ENCODE measurements around the gene THRB. TPM values are rescaled to one million over a fixed set of nuclear protein-coding genes. Genes with fewer than 3 reads are reported as not detected.
"Not testable (repeated sequence)": the region's sequence is repeated elsewhere in the genome, so short reads cannot be mapped to it uniquely, and the experiment has no call there.

Gene THRB
- total RNA-seq, 2 donors from 2014 or later: 1.2 TPM; not detected in 1

DNA sequence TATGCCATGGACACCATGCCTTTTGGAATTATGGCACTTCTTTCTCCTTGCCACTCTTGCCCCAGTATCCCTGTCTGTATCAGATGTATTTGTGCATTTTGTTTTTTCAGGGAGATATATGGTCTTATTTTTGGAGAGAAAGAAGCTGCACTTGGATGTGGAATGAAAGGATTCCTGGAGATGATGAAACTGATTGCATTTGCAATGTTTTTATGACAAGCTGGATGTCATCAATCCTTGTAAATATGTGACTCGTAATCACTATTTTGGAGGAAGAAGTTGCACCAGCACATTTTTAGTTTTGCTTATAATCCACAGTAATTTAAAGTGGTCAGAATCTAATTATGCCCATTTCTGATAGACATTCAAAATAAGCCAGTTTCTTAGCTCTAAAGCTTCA lies 384.6 kb downstream of the THRB start:
- H3K9me3 ChIP-seq (ENCODE audit: control insufficient read depth, low read length, poor library complexity, severe bottlenecking): no peaks in the 10 kb centered on the region
- Mint-ChIP-seq H3K4me3 (no peak overlapping the region), H3K36me3 (ENCODE audit: low read depth) (peaks cover 3% of the 10 kb centered on the region), H3K4me1 (no peaks in the 10 kb centered on the region), H3K27me3 (peaks cover 6% of the 10 kb centered on the region), H3K27ac (no peak overlapping the region)
- ATAC-seq: no peak
- no peak for DNase-seq

DNA sequence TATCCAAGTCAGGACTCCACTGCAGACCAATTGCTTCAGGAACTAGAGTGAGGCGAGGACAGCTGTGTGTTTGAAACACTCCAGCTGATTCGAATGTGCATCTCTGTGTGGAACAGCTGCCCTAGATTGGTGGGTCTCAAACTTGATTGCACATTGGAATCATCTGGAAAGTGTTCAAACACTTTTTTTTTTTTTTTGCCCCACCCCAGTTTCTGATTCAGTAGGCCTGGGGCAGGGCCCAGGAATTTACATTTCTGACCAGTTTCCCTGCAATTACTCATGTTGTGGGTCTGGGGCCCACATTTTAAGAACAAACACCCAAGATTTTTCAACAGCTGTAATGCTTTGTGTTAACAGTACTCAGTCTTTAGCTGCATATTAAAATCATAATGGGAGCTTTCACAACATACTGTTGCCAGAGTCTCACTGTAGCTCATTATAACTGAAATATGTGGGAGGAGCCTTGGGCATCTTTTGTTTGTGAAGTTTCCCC lies 392.9 kb downstream of the THRB start:
- DNase-seq (no peak), ATAC-seq (no peak)
- Mint-ChIP-seq H3K4me1 (no peaks in the 10 kb centered on the region), H3K36me3 (ENCODE audit: low read depth) (no peaks in the 10 kb centered on the region), H3K27me3 (no peaks in the 10 kb centered on the region), H3K4me3 (no peak overlapping the region), H3K27ac (no peak overlapping the region)
- H3K9me3 ChIP-seq (ENCODE audit: control insufficient read depth, low read length, poor library complexity, severe bottlenecking): no peaks in the 10 kb centered on the region

DNA sequence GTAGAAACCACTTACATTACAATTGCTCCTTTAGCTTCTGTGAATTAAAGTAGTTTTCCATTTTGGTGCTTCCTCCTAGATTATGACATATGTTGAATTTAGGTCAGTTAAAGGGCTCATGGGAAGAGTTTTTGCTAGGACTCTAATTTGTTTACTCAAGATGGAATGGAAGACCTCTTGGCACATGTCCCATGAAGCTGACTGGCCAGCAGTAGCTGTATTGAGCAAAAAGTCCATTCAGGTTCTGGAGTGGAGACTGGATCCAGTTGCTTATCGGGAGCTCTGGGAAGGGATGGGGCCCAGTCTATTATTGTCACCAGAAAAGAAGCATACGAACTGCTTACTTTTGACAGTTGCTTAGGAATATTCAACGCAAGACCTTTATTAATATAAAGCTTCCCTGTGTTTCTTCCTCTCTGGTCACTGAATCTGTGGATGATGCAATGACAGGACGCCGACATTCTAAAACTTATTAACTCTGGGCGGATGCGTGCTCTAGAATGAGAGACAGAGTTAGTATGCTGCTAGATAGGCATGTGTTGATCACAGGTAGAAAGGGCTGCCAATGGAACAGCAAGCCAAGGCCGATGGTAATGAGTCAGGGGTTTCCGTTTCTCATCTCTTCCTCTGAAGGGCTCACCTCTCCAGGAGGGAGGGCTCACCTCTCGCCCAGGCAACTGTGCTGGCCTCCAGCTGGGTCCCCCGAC lies 393.8 kb downstream of the THRB start:
- peaks cover 2% of the 10 kb centered on the region for H3K36me3 Mint-ChIP-seq (ENCODE audit: low read depth)
- H3K27me3 Mint-ChIP-seq: no peaks in the 10 kb centered on the region
- no peaks in the 10 kb centered on the region for H3K9me3 ChIP-seq (ENCODE audit: control insufficient read depth, low read length, poor library complexity, severe bottlenecking)
- no peaks in the 10 kb centered on the region for H3K4me1 Mint-ChIP-seq
- H3K4me3 Mint-ChIP-seq: no peak overlapping the region
- no peak for DNase-seq
- ATAC-seq: no peak
- H3K27ac Mint-ChIP-seq: no peak overlapping the region

DNA sequence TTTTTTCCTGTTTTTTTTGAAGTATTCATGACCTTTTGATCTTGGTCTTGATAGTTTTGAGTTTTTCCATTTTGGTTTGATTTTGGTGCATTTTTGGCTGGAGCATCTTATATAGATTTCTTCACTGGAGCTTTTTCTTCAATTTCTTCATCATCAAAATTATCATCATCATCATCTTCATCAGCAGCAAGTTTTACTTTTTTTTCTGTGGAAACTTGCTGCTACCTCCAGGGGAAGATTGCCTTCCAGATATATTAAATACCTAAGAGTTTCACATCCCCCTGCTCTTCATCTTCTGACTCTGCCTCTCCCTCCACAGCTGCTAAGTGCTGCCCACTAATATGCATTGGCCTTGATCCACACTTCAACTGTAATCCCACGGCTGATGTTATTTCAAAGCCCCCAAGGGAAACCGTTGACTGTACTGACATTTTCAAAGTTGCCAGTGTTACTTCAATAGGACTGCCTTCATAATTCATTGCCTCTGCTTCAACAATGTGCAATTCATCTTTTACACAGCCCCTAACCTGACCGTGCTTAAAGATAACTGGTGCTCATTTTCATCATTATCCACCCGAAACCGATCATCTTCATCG lies 397.9 kb downstream of the THRB start:
- Mint-ChIP-seq H3K4me3 (no peak overlapping the region), H3K36me3 (ENCODE audit: low read depth) (peaks cover 2% of the 10 kb centered on the region), H3K27me3 (no peaks in the 10 kb centered on the region), H3K4me1 (no peaks in the 10 kb centered on the region), H3K27ac (no peak overlapping the region)
- ATAC-seq (no peak), DNase-seq (no peak)
- H3K9me3 ChIP-seq (ENCODE audit: control insufficient read depth, low read length, poor library complexity, severe bottlenecking): no peaks in the 10 kb centered on the region

DNA sequence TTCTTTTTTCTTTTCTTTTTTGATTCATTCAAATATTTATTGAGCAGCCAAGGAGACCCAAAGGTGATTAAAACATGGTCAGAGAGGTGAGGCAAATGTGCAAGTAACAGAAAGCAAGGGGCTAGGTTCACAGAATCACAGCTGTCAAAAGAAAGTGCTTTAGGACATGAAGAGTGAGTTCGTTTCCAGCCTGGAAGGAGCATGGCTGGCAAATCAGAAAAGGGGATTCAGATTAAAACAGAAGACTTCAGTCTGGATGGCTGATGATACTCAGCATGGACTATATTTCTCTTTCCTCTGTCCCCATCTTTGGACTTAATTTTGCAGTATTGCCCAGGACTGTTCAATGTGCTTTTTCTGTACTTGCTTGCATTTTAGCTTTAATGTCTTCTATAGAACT lies 398.4 kb downstream of the THRB start:
- H3K36me3 Mint-ChIP-seq (ENCODE audit: low read depth): peaks cover 2% of the 10 kb centered on the region
- no peak overlapping the region for H3K4me3 Mint-ChIP-seq
- no peaks in the 10 kb centered on the region for H3K9me3 ChIP-seq (ENCODE audit: control insufficient read depth, low read length, poor library complexity, severe bottlenecking)
- DNase-seq (no peak), ATAC-seq (no peak)
- H3K27ac Mint-ChIP-seq: no peak overlapping the region
- H3K4me1 Mint-ChIP-seq: no peaks in the 10 kb centered on the region
- no peaks in the 10 kb centered on the region for H3K27me3 Mint-ChIP-seq

DNA sequence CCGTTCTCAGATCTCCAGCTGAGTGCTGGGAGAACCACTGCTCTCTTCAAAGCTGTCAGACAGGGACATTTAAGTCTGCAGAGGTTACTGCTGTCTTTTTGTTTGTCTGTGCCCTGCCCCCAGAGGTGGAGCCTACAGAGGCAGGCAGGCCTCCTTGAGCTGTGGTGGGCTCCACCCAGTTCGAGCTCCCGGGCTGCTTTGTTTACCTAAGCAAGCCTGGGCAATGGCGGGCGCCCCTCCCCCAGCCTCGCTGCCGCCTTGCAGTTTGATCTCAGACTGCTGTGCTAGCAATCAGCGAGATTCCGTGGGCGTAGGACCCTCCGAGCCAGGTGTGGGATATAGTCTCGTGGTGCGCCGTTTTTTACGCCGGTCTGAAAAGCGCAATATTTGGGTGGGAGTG lies 399.8 kb downstream of the THRB start:
- not testable (repeated sequence) for ATAC-seq; DNase-seq; H3K9me3 ChIP-seq (ENCODE audit: control insufficient read depth, low read length, poor library complexity, severe bottlenecking); H3K27ac Mint-ChIP-seq; H3K4me3 Mint-ChIP-seq; H3K4me1 Mint-ChIP-seq; H3K36me3 Mint-ChIP-seq (ENCODE audit: low read depth); H3K27me3 Mint-ChIP-seq

DNA sequence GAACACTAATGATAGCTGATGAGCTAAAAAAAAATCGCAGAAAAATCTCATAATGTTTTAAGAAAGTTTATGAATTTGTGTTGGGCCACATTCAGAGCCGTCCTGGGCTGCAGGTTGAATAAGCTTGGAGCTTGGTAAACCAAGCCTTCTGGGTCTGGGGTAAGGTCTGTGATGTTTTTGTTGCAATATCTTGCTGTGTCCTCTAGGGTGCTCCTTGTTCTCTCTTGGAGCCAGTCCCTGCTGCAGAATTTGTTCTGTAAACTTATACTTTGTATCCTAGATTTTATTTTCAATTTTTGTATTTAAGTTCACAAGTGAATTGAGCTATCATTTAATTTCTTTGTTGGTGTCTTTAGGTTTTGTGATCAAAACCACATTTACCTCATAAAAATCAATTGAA lies 405.9 kb downstream of the THRB start:
- Mint-ChIP-seq H3K27ac (no peak overlapping the region), H3K27me3 (no peaks in the 10 kb centered on the region), H3K4me3 (no peak overlapping the region), H3K4me1 (no peaks in the 10 kb centered on the region), H3K36me3 (ENCODE audit: low read depth) (no peaks in the 10 kb centered on the region)
- DNase-seq: no peak
- H3K9me3 ChIP-seq (ENCODE audit: control insufficient read depth, low read length, poor library complexity, severe bottlenecking): no peaks in the 10 kb centered on the region
- no peak for ATAC-seq

DNA sequence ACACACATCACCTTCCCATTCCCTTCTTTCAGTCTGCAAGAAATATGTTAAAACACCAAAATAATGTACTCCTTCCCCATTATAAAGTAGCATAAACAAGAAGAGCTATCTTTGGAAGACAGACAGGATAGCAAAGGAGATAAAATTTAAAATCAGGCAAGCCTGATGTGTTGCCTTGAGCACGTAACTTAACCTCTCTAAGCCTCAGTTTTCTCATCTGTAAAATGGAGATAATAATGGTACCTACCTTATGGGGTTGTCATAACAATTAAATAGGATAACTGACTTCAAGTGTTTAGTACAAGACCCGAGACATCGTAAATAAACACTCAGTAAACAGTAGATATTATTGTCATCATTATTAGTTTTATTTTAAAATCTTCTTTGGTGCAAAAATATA lies 407.2 kb downstream of the THRB start:
- Mint-ChIP-seq H3K4me1 (no peaks in the 10 kb centered on the region), H3K4me3 (no peak overlapping the region), H3K36me3 (ENCODE audit: low read depth) (peaks cover 3% of the 10 kb centered on the region), H3K27ac (no peak overlapping the region), H3K27me3 (no peaks in the 10 kb centered on the region)
- no peaks in the 10 kb centered on the region for H3K9me3 ChIP-seq (ENCODE audit: control insufficient read depth, low read length, poor library complexity, severe bottlenecking)
- no peak for DNase-seq
- ATAC-seq: no peak

DNA sequence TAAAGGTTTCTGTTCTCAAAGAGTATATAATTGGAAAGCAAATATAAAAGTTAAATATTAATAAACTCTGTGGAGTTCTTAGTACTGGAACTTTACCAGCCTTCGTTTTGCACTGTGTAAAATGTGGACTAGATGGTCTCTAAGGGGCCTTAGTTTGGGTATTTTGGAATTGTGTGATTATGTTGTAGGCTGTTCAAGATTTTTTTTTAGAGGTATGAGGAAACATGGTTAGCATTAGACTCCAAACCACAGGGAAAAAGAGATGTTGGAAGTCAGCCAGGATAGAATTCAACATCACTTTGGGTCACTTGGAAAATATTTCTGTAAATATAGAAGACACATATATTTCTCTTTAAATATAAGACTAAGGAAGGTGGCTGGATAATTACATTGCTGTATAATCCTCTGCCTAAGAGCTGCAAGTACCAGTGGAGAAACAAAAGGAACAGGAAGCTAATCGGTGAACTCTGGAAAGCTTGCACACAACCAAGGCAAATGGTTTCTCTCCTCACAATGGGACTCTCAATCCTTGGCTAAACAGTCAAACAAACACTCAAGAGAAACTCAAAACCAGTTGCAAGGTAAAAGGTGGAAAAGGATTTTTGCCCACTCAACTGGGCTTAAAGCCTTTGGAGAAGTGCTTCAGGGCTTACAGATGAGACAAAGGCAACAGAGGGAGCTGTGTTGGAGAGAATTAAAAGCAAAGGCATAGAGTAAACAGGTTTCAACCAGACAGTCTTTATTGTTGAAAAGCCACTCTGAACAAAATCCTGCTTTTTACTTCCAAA lies 407.8 kb downstream of the THRB start:
- DNase-seq (no peak), ATAC-seq (no peak)
- no peaks in the 10 kb centered on the region for H3K27me3 Mint-ChIP-seq
- no peaks in the 10 kb centered on the region for H3K9me3 ChIP-seq (ENCODE audit: control insufficient read depth, low read length, poor library complexity, severe bottlenecking)
- H3K27ac Mint-ChIP-seq: no peak overlapping the region
- no peaks in the 10 kb centered on the region for H3K4me1 Mint-ChIP-seq
- no peak overlapping the region for H3K4me3 Mint-ChIP-seq
- H3K36me3 Mint-ChIP-seq (ENCODE audit: low read depth): peaks cover 3% of the 10 kb centered on the region

DNA sequence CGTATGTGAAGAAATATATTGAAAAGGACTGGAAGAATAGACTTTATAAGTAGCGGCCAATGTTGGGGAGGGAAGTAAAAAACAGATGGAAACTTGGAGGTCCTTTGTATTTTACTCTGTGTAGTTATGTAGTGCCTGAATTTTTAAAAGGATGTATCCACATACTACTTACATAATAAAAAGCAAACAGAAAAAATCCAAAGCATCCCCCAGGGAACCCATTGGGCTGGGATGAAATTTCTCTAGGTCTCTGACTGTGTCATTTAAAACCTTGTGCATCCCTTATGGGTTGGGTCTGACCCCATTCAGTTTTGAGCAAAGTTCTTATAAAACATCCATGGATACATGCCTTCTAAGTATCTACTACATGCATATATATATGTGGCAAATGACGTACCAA lies 408.4 kb downstream of the THRB start:
- DNase-seq (no peak), ATAC-seq (no peak)
- Mint-ChIP-seq H3K27me3 (no peaks in the 10 kb centered on the region), H3K36me3 (ENCODE audit: low read depth) (peaks cover 3% of the 10 kb centered on the region), H3K4me1 (no peaks in the 10 kb centered on the region), H3K4me3 (no peak overlapping the region), H3K27ac (no peak overlapping the region)
- no peaks in the 10 kb centered on the region for H3K9me3 ChIP-seq (ENCODE audit: control insufficient read depth, low read length, poor library complexity, severe bottlenecking)

DNA sequence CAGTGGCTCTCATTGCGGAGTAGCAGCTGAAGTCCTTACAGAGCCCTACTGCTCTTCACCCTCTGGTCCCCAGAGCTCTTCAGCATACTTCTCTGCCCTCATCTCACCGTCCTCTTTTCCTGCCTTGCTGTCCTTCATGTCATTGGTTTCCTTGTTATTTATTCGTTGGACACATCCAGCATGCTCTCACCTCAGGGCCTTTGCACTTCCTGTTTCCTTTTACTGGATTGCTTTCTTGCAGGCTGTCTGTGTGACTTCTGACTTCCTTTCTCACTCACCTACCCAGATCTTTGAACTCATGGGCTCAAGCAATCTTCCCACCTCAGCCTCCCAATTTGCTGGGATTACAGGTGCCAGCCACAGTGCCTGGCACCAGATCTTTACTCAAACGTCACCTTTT lies 422.5 kb downstream of the THRB start:
- H3K4me1 Mint-ChIP-seq: no peaks in the 10 kb centered on the region
- no peak overlapping the region for H3K4me3 Mint-ChIP-seq
- ATAC-seq: no peak
- H3K27ac Mint-ChIP-seq: no peak overlapping the region
- peaks cover 2% of the 10 kb centered on the region for H3K36me3 Mint-ChIP-seq (ENCODE audit: low read depth)
- no peaks in the 10 kb centered on the region for H3K27me3 Mint-ChIP-seq
- H3K9me3 ChIP-seq (ENCODE audit: control insufficient read depth, low read length, poor library complexity, severe bottlenecking): no peaks in the 10 kb centered on the region
- DNase-seq: no peak

DNA sequence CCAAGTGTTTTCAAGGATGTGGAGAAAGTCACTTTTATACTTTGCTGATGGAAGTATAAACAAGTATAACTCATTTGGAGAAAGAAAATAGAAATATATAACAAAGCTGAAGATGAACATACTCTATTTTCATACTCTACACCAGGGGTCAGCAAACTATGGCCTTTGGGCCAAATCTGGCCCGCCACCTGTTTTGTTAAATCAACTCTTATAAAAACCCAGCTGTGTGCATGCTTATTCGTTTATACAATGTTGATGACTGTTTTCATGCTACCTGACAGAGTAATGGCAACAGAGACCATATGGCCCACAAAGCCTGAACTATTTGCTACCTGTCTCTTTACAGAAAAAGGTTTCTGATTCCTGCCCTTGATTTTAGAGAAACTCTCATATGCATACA lies 425.6 kb downstream of the THRB start:
- no peaks in the 10 kb centered on the region for H3K9me3 ChIP-seq (ENCODE audit: control insufficient read depth, low read length, poor library complexity, severe bottlenecking)
- no peak overlapping the region for H3K4me3 Mint-ChIP-seq
- DNase-seq (no peak), ATAC-seq (no peak)
- no peaks in the 10 kb centered on the region for H3K4me1 Mint-ChIP-seq
- no peaks in the 10 kb centered on the region for H3K36me3 Mint-ChIP-seq (ENCODE audit: low read depth)
- no peaks in the 10 kb centered on the region for H3K27me3 Mint-ChIP-seq
- H3K27ac Mint-ChIP-seq: no peak overlapping the region

DNA sequence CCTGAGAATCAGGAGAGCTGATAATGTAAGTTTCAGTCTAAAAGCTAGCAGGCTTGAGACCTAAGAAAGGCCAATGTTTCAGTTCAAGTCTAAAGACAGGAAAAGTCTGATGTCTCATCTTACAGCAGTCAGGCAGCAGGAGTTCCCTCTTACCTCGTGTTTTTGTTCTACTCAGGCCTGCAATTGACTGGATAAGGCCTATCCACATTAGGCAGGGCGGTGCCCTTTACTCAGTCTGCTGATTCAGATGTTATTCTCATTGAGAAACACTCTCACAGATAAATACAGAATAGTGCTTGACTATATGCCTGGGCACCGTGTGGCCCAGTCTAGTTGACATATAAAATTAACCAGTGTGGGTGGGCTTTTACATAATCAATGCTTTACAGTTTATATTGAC lies 427.2 kb downstream of the THRB start:
- no peaks in the 10 kb centered on the region for H3K9me3 ChIP-seq (ENCODE audit: control insufficient read depth, low read length, poor library complexity, severe bottlenecking)
- no peaks in the 10 kb centered on the region for H3K36me3 Mint-ChIP-seq (ENCODE audit: low read depth)
- H3K4me1 Mint-ChIP-seq: no peaks in the 10 kb centered on the region
- H3K27me3 Mint-ChIP-seq: no peaks in the 10 kb centered on the region
- H3K4me3 Mint-ChIP-seq: no peak overlapping the region
- ATAC-seq (no peak), DNase-seq (no peak)
- no peak overlapping the region for H3K27ac Mint-ChIP-seq

Data from T-helper 17 cell (primary cell).